Inflammatory macrophage treated with lipopolysaccharide for 4 hours (primary cell): ENCODE measurements around the gene GMPR.
"Not testable (repeated sequence)": the region's sequence is repeated elsewhere in the genome, so short reads cannot be mapped to it uniquely, and the experiment has no call there.

Experiments
- DNase-seq: peaks from one replicate; pipeline ENCODE4 v3.0.0-alpha.2; 2020

The GMPR gene

DNA sequence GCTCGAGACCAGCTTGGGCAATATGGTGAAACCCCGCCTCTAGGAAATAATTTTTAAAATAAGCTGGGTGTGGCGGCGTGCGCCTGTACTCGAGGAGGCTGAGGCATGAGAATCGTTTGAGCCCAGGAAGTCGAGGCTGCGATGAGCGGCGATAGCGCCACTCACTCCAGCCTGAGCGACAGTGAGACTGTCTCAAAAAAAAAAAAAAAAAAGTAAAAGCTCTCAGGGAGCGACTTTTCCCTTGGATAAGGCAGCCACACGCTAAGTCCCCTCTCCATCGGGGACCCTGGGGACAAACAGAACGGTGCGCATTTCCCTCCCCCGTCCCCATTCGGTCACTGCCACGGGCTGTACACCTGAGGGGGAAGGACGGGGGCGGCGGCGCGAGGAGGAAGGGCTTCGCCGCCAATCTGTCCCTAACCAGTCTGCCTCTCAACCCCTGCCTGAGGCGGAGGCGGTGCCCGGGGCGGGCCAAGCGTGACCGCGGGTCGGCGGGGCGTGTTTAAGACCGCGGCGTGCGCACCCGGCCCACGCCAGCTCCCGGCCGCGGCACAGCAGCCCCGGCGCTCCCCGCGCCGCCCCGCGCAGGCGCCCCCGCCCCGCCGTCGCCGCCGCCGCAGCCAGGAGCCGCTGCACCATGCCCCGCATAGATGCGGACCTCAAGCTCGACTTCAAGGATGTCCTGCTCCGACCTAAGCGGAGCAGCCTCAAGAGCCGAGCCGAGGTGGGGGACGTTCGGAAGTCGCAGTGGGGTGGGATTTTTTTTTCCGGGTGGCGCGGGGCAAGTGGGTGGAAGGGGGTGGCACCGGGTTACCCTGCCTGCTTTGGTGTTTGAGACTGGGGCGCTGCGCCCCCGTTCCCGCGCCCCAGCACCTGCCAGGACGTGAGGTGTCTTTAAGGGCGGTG is at the start of gene GMPR:
Gene GMPR (plus strand): TSS at position 531 of the 906 bp plus-strand sequence. CDS start 107 bp downstream, at position 638.
- DNase-seq = peak; percentile 90

DNA sequence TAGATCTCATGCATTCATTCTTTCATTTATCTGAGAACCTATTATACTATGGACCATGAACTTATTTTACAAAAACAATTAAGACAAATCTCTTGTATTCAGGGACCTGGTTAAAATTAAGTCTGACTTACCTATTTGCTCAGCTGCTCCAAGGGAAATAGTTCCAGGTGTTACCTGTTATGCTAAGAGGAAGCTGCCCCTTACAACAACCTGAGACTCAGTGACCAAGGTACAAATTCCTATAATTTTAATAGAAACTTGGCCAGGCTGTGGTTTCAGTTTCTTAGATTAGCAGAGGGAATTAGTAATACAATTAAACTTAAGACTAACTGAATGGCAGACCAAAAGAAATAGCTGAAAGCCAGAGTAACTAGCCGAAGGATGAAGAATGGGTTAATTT is 48.2 kb upstream of the GMPR start:
- no peak for DNase-seq

DNA sequence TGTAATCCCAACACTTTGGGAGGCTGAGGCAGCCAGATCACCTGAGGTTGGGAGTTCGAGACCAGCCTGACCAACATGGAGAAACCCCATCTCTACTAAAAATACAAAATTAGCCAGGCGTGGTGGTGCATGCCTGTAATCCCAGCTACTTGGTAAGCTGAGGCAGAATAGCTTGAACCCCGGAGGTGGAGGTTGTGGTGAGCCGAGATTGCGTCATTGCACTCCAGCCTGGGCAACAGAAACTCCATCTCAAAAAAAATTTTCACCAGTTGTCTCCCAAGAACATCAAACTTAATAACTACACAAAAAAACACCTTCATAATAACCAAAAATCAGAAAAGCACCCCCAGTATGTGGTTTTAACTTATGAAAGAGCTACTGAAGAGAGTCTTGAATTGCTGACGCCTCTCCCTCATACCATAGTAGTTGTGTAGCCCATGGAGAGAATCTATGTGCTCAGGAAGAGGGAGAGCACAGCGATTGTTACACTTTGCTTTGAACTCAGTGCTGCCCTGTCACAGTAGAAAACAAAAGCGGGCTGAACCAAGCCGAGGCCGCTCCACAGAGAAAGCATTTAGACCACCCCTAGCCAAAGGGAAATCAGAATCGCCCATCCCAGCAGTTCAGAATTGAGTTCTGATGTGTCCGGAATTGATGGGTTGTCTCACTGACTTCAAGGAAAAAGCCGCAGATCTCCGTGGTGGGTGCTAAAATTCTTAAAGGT is 42.0 kb upstream of the GMPR start:
- no peak for DNase-seq

DNA sequence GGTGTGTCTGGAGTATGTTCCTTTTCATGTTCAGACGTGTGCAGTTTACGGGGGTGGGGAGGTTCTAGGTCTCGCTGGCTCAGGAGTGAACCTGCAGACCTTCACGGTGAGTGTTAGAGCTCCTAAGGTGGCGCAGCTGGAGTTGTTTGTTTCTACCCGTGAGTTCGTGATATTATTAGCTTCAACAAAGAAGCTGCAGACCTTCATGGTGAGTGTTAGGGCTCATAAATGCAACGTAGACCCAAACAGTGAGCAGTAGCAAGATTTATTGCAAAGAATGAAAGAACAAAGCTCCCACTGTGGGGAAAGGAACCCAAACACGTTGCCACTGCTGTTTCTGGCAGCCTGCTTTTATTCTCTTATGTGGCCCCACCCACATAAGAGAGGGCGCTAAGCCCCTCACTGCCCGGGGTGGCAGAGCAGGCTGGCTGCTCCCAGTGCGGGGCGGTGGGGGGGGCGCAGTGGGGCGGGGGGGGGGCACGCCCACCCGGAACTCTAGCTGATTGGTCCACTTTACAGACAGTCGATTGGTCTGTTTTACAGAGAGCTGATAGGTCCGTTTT is 41.3 kb upstream of the GMPR start:
- no peak for DNase-seq

DNA sequence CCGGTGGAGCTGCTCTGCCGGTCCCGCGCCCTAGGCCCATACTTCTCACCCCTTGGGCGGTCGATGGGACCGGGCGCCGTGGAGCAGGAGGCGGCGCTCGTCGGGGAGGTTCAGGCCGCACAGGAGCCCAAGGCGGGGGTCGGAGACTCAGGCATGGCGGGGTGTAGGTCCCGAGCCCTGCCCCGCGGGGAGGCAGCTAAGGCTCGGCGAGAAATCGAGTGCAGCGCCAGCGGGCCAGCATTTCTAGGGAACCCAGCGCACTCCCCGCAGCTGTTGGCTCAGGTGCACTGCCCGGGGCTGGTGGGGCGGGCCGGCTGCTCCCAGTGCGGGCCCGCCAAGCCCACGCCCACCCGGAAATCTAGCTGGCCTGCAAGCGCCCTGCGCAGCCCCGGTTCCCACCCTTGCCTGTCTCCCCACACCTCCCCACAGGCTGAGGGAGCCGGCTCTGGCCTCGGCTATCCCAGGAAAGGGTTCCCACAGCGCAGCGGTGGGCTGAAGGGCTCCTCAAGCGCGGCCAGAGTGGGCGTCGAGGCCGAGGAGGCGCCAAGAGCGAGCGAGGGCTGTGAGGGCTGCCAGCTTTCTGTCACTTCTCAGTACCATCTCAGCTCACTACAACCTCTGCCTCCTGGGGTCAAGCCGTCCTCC is 40.2 kb upstream of the GMPR start:
- no peak for DNase-seq

DNA sequence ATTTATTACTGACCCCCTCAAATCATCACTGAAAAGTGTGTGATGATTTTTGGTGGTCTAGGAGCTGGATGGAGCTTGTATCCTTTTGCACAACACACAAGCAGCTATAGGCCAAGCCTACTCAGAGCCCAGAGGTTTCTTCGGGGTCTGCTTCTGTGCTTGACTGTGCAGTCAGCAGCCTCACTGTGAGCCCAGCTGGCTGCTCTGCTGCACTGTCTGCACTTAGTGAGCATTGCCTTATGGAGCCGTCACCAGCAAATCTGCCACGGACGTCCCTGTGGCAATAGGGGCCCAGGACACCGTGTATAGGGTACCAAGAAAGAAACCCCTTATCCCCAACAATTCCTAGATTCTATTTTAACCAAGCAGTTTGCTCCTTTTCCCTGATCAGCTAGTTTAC is 38.6 kb upstream of the GMPR start:
- DNase-seq = no peak

DNA sequence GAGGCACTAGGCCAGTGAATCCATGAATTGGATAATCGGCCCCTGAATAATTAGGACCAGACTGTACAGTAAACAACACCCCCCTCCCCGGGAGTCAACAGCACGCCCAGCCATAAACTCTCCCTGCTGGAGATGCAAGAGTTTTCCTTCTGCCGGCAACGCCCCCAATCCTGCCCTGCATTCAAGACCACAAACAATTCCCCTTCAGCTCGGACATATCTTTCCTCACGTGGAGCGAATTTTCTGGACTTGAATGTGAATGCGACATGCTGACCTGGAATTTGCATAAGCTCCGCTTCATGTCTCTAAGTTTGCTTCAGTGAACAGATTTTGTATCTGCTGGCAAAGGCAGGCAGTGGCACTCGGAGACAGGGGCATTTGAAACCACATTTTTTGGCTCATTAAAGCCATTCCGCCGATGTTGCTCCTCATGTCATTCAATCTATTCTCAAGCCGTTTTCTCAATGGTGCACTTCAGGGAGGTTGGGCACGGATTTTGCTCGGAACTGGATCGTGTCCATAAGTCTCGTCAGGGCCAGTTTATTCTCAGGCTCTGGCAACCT is 38.0 kb upstream of the GMPR start:
- DNase-seq = no peak

DNA sequence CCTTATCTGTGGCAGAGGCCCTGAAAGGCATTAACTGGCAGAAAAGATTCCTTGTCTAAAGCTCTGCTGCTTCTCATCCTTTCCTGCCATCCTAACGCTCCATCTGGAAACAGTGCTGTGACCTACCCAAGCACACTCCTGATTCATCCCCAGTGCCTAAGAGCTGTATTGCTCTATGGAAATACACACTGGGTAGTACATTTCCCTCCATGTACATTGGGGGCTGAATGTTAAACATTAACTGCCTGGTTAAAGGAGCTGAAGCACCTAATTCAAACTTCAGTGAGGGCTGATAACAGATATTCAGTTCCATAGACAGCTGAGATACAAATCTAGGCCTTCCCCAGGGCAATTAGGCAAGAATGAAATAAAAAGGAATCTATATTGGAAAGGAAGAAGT is 36.7 kb upstream of the GMPR start:
- no peak for DNase-seq

DNA sequence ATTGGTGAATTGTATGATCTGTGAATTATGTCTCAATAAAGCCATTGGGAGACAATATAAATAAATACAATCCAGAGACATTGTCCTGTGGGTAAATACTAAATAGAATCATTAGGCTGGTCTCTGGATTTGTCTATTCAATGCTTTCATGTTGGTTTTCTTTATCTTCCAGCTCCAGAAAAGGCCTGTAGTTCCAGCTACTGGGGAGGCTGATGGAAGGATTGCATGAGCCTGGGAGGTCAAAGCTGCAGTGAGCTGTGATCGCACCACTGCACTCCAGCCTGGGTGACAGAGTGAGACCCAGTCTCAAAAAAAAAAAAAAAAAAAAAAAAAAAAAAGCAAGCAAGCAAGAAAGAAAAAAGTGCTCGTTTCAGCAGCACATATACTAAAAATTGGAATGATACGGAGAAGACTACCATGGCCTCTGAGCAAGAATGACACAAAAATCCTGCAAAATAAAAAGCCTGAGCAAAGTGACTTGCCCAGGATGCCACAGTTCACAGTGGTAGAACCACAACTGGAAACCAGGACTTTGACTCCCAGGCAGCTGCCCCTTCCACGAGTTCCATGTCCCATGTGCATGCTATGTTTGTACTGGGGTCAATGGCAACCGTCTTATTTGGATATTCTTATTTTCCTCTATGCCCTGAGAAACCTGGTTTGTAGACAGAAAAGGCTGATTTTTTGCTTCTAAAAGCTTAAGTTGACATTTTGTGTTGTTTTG is 33.6 kb upstream of the GMPR start:
- DNase-seq = no peak

DNA sequence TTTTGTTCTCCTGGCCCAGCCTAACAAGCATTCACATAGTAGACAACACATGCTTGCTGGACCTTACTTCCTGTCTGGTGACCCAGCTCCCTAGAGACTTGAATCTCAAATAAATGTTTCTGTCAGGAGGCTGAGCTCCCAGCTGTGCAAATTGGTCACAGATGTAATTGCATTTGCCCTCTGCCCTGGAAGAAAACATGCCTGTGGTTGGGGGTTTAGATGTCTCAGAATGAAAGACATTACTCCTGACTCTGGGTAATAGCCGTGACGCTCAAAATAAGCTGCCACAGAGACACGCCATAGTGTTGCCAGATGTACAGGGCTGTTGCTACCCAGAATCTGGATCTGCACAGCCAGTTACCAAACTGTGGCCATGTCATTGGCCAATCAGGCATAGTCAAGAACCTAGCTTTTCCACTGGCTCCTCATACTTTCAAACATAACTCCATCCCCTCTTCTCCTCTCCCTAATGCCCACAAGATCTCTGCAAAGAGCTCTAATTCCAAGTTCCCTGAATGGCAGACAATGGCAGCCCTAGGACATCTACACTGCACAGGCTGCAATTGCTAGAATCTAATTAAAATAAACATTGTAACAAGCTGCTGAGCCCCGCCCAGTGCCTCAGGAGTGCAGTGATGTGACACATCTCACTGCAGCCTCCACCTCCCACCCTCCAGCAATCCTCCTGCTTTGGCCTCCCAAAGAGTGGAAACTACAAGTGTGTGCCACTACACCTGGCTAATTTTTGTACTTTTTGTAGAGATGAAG is 32.8 kb upstream of the GMPR start:
- no peak for DNase-seq

DNA sequence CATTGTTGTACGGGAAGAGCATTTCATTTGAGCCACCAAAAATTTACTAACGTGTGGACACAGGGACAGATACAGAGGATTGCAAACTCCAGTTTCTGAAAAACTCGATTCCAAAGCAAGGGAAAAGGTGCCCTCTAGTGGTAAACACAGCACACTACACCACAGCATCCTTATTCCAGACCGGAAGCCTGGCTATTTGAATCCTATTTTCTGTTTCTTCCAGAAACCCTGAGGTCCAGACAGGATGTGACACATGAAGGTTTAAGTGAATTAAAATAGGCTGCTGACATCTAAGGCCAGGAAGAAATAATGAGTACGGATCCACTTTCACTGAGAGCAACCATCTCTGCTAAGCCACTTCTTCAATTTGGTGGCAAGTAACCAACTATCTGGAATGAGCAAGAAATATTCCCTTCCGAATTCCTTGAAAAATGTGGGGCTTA is 31.8 kb upstream of the GMPR start:
- DNase-seq = peak; percentile 67

DNA sequence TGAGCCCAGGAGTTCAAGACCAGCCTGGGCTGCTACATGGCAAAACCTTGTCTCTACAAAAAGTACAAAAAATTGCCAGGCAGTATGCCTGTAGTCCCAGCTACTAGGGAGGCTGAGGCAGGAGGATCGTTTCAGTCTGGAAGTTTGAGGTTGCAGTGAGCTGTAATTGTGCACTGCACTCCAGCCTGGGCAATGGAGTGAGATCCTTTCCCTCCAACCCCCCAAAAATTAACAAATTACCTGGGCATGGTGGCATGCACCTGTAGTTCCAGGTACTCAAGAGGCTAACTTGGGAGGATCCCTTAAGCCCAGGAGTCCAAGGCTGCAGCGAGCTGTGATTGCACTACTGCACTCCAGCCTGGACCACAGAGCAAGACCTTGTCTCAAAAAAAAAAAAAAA is 29.4 kb upstream of the GMPR start:
- DNase-seq = no peak

DNA sequence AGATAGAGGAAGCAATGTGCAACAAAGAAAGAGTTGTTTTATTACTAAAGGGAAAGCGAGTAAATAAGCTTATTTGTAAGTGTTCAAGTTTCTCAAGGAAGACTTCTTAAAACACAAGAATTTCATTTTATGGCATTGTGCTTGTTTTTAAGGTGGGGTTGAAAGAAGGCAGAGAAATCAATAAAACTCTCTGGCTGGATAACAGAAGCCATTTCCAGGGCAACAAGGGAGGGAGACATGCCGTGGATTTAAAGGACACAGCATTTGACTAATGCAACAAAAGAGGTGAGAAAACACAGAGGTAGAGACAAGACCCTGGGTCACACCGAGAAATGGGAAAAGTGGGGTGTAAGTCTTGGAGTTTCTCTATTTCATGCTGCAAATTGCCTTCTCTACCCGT is 28.8 kb upstream of the GMPR start:
- DNase-seq = no peak

DNA sequence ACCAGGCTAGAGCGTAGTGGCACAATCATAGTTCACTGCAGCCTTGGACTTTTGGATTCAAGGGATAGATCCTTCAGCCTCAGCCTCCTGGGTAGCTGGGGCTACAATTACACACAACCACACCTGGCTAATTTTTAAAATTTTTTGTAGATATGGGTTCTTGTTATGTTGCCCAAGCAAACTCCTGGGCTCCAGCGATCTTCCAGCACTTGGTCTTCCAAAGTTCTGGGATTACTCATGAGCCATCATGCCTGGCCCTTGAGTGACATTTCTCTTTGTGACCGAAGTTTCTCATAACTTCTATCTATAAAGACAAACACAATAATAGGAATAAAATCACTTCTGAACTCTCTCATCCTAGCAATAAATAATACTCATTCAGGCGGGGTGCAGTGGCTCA is 26.1 kb upstream of the GMPR start:
- no peak for DNase-seq

DNA sequence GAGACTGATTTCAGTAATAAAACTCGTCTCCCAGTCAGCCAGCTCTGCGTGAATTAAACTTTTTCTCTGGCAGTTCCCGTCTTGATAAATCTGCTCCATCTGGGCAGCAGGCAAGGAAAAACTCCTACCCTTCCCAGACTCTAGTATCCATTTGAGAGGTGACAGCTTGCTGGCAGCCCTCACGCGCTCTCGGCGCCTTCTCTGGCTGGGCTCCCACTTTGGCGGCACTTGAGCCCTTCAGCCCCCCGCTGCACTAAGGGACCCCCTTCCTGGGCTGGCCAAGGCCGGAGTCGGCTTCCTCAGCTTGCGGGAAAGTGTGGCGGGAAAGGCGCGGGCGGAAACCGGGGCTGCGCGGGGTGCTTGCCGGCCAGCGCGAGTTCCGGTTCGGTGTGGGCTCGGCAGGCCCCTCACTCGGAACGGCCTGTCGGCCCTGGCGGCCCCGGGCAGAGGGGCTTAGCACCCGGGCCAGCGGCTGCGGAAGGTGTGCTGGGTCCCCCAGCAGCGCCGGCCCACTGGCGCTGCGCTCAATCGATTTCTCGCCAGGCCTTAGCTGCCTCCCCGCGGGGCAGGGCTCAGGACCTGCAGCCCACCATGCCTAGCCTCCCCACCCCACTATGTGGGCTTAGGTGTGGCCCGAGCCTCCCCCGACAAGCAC is 21.8 kb upstream of the GMPR start:
- DNase-seq = no peak

DNA sequence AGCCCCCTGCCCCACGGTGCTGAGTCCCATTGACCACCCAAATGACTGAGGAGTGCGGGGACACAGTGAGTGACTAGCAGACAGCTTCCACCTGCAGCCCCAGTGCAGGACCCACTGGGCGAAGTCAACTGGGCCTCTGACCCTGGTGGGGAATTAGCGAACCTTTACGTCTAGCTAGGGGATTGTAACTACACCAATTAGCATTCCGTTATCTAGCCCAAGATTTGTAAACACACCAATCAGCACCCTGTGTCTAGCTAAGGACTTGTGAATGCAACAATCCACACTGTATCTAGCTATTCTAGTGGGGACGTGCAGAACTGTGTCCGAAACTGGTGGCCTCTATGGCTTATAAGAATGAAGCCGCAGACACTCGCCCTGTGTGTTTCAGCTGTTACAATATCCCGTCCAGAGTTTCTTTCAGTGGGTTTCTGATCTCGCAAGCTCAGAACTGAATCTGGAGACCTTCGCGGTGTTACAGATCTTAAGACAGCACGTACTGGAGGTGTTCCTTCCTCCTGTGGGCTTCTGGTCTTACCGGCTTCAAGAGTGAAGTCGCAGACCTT is 21.1 kb upstream of the GMPR start:
- DNase-seq = no peak

DNA sequence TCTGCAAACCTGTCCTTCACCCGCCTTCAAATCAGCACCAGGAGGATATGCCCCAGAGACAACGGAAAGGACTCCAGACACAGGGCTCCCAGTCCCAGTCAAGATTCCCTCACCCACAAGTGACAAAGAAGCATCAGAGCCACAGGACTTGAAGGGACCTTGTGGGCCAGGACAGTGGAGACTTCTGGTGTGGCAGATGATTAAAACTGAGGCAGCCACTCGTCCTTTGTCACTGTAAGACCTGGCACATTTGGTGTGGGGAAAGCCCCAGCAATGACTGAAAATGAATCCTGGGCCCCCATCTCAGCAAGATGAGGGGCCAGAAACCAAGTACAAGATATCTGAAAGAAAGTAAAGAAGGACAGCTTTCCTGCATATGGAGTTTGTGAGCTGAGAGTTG is 15.6 kb upstream of the GMPR start:
- no peak for DNase-seq

DNA sequence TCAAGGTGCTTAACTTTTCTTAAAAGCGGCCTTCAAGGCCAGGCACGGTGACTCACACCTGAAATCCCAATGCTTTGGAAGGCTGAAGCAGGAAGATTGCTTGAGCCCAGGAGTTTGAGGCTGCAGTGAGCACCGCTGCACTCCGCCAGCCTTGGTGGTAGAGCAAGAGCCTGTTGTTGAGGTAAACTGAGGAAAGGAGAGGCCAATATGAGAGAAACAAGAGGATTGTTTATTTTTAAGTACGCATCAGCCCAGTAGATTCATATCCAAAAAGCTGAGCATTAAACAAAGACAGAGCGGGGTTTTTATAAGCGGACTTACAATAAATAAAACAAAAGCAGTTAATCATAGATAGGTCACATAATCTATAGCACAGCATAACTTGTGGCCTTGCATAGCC is 15.0 kb upstream of the GMPR start:
- DNase-seq = no peak

DNA sequence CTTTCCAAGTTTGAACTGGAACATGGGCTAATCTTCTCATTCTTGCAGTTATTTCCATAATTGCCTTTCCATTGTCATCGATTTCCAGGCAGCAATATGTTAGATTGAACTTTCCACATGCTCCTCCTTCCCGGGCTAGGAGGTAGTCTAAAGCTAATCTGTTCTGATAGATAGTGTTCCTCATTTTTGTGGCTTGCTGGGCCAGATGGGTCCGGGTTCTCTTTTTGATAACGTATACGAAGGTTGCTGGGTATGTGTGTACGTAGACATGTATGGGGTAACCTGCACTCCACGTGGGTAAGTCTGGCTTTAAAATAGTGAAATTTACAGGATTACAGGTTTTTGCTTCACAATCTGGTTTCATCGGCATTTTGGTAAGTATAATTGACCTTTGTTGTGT is 14.0 kb upstream of the GMPR start:
- DNase-seq = no peak

DNA sequence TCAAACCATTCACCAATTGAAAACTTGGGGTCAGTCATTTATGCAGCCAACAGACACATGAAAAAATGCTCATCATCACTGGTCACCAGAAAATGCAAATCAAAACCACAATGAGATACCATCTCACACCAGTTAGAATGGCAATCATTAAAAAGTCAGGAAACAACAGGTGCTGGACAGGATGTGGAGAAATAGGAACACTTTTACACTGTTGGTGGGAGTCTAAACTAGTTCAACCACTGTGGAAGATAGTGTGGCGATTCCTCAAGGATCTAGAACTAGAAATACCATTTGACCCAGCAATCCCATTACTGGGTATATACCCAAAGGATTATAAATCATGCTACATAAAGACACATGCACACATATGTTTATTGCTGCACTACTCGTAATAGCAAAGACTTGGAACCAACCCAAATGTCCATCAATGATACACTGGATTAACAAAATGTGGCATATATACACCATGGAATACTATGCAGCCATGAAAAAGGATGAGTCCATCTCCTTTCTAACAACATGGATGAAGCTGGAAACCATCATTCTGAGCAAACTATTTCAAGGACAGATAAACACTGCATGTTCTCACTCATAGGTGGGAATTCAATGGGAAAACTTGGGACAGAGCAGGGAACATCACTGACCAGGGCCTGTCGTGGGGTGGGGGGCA is 13.2 kb upstream of the GMPR start:
- DNase-seq = not testable (repeated sequence)
